H1 (cell line): ENCODE data around the gene LYL1. TPM values are rescaled to one million over a fixed set of nuclear protein-coding genes. Genes with fewer than 3 reads are reported as not detected.

Experiments
- CTCF ChIA-PET: fragments of 300-600 bp; sonication (Branson Sonifier 250); formaldehyde crosslinking; loops from one replicate; lab custom pipeline; 2021; ENCODE audit not compliant: partially characterized antibody; lab: Charles Lee
- POLR2A ChIA-PET: fragments of 300-600 bp; sonication (Branson Sonifier 250); formaldehyde crosslinking; loops from one replicate; lab custom pipeline; 2021; ENCODE audit warnings: inconsistent platforms; ENCODE audit not compliant: partially characterized antibody; lab: Charles Lee
- DNase-seq, 2 experiments: peaks; one replicate each; pipeline versions ENCODE4 v3.0.0 to v3.0.0-alpha.2; 2010 to 2022; ENCODE audit warnings: low spot score in 2 of 2, low read depth in 1 of 2, mixed read lengths in 1 of 2
- FAIRE-seq: peaks from 2 replicates; lab custom pipeline; 2011; peaks lifted over from hg19 to GRCh38; lab: Jason Lieb, UNC
- H2AFZ ChIP-seq: 2 replicates; pipeline ENCODE4 v1.8.1; 2012; ENCODE audit warnings: low read length, inconsistent platforms
- H2AK5ac ChIP-seq: 2 replicates; pipeline ENCODE4 v1.6.1; 2013; ENCODE audit warnings: low read depth, low read length
- H2BK120ac ChIP-seq: replicated peaks from 2 replicates; pipeline ENCODE3; 2013; ENCODE audit warnings: low read depth, low read length, inconsistent platforms
- H2BK12ac ChIP-seq: 2 replicates; pipeline ENCODE4 v1.6.1; 2013; ENCODE audit warnings: low read depth, low read length
- H2BK15ac ChIP-seq: 2 replicates; pipeline ENCODE4 v1.6.1; 2013; ENCODE audit warnings: low read length
- H2BK20ac ChIP-seq: 2 replicates; pipeline ENCODE4 v1.6.1; 2013; ENCODE audit warnings: low read length
- H2BK5ac ChIP-seq: 2 replicates; pipeline ENCODE4 v1.6.1; 2013; ENCODE audit warnings: low read depth, low read length
- H3K14ac ChIP-seq: 2 replicates; pipeline ENCODE4 v1.6.1; 2013; ENCODE audit warnings: inconsistent platforms; ENCODE audit not compliant: insufficient read length
- H3K18ac ChIP-seq: 2 replicates; pipeline ENCODE4 v1.6.1; 2013; ENCODE audit warnings: low read length; ENCODE audit errors: extremely low read depth
- H3K23ac ChIP-seq: 2 replicates; pipeline ENCODE4 v1.6.1; 2013; ENCODE audit warnings: inconsistent platforms; ENCODE audit not compliant: insufficient read length
- H3K23me2 ChIP-seq: 2 replicates; pipeline ENCODE4 v1.6.1; 2013; ENCODE audit warnings: low read depth, low read length
- H3K27ac ChIP-seq: 2 replicates; pipeline ENCODE4 v1.6.1; 2011; ENCODE audit warnings: low read depth, low read length, inconsistent platforms
- H3K27me3 ChIP-seq, 4 experiments: replicated peaks in 1 of 4; 1 replicate in 1 of 4; 2 replicates in 3 of 4; pipeline versions ENCODE4 v1.6.1 to v1.8.1; 2011 to 2013; ENCODE audit warnings: low read length in 3 of 4, mild to moderate bottlenecking in 3 of 4, inconsistent platforms in 2 of 4, mixed read lengths in 2 of 4, moderate library complexity in 1 of 4; ENCODE audit not compliant: control insufficient read depth in 3 of 4, insufficient read depth in 3 of 4; ENCODE audit errors: extremely low read depth in 1 of 4
- H3K36me3 ChIP-seq, 4 experiments: 2 replicates each; pipeline versions ENCODE4 v1.6.1 to v1.8.1; 2011 to 2013; ENCODE audit warnings: mild to moderate bottlenecking in 4 of 4, low read length in 3 of 4, moderate library complexity in 2 of 4, control low read depth in 1 of 4, inconsistent platforms in 1 of 4; ENCODE audit not compliant: insufficient read depth in 4 of 4, control insufficient read depth in 2 of 4
- H3K4ac ChIP-seq: replicated peaks from 2 replicates; pipeline ENCODE3; 2013; ENCODE audit warnings: low read length, low read depth, mixed read lengths, inconsistent platforms; ENCODE audit not compliant: insufficient read length
- H3K4me1 ChIP-seq, 4 experiments: replicated peaks in 1 of 4; 1 replicate in 1 of 4; 2 replicates in 3 of 4; pipeline versions ENCODE4 v1.6.1 to v1.8.1; 2011 to 2013; ENCODE audit warnings: low read length in 3 of 4, inconsistent platforms in 2 of 4, mixed read lengths in 1 of 4; ENCODE audit not compliant: insufficient read depth in 4 of 4, control insufficient read depth in 3 of 4
- H3K4me2 ChIP-seq, 2 experiments: 2 replicates each; pipeline versions ENCODE4 v1.6.1 to v1.8.1; 2011 to 2013; ENCODE audit warnings: low read depth in 2 of 2, low read length in 2 of 2, control low read depth in 1 of 2, inconsistent platforms in 1 of 2, mild to moderate bottlenecking in 1 of 2; ENCODE audit not compliant: insufficient read depth in 1 of 2
- H3K4me3 ChIP-seq, 4 experiments: fragments of 200-600, 300-600 bp in 1 of 4; sonication (generic), shearing (Covaris generic), sonication (Bioruptor Twin) in 1 of 4; 2 replicates each; pipeline versions ENCODE4 v1.5.1 to v1.8.1; 2011 to 2016; ENCODE audit warnings: low read length in 4 of 4, low read depth in 3 of 4, control low read depth in 2 of 4, inconsistent platforms in 2 of 4, mild to moderate bottlenecking in 2 of 4, mixed read lengths in 1 of 4, moderate library complexity in 1 of 4; ENCODE audit not compliant: insufficient read depth in 2 of 4; ENCODE audit errors: extremely low read depth in 1 of 4
- H3K56ac ChIP-seq: replicated peaks from 2 replicates; pipeline ENCODE3; 2013; ENCODE audit warnings: low read depth, mild to moderate bottlenecking, mixed read lengths, low read length, inconsistent platforms; ENCODE audit not compliant: insufficient read length
- H3K79me1 ChIP-seq: 2 replicates; pipeline ENCODE4 v1.6.1; 2013; ENCODE audit warnings: low read depth, low read length, control low read depth
- H3K79me2 ChIP-seq, 2 experiments: 2 replicates each; pipeline versions ENCODE4 v1.6.1 to v1.8.1; 2012 to 2013; ENCODE audit warnings: low read length in 2 of 2, mild to moderate bottlenecking in 2 of 2, inconsistent platforms in 1 of 2; ENCODE audit not compliant: insufficient read depth in 2 of 2, control insufficient read depth in 1 of 2
- H3K9ac ChIP-seq, 4 experiments: replicated peaks in 1 of 4; 1 replicate in 1 of 4; 2 replicates in 3 of 4; pipeline versions ENCODE4 v1.6.1 to v1.8.1; 2011 to 2013; ENCODE audit warnings: low read depth in 3 of 4, low read length in 3 of 4, control low read depth in 2 of 4, mild to moderate bottlenecking in 2 of 4, moderate library complexity in 2 of 4, inconsistent platforms in 1 of 4; ENCODE audit errors: extremely low read depth in 1 of 4
- H3K9me3 ChIP-seq, 2 experiments: 2 replicates each; pipeline versions ENCODE4 v1.6.1 to v1.8.1; 2012 to 2013; ENCODE audit warnings: mild to moderate bottlenecking in 2 of 2, moderate library complexity in 2 of 2, control low read depth in 1 of 2, inconsistent platforms in 1 of 2, low read depth in 1 of 2, low read length in 1 of 2, mixed read lengths in 1 of 2; ENCODE audit not compliant: insufficient read depth in 2 of 2
- H4K20me1 ChIP-seq, 2 experiments: replicated peaks in 1 of 2; 2 replicates each; pipeline versions ENCODE3 to v1.8.1; 2011 to 2013; ENCODE audit warnings: inconsistent platforms in 2 of 2, low read length in 2 of 2, mild to moderate bottlenecking in 1 of 2; ENCODE audit not compliant: insufficient read depth in 2 of 2, control insufficient read depth in 1 of 2
- H4K5ac ChIP-seq: 2 replicates; pipeline ENCODE4 v1.6.1; 2013; ENCODE audit warnings: low read length, low read depth, mixed read lengths, inconsistent platforms; ENCODE audit not compliant: insufficient read length
- H4K8ac ChIP-seq: 2 replicates; pipeline ENCODE4 v1.8.0; 2013; ENCODE audit warnings: mild to moderate bottlenecking, moderate library complexity, low read length, inconsistent platforms; ENCODE audit not compliant: insufficient read depth; ENCODE audit errors: extremely low read depth
- H4K91ac ChIP-seq: replicated peaks from 2 replicates; pipeline ENCODE3; 2013; ENCODE audit warnings: low read length, mixed read lengths, inconsistent platforms; ENCODE audit not compliant: insufficient read length
- BACH1 ChIP-seq: IDR thresholded peaks from 2 replicates; pipeline ENCODE4 v1.6.1; 2012; ENCODE audit warnings: low read length, improper control_type of control experiment
- BRCA1 ChIP-seq: IDR thresholded peaks from 2 replicates; pipeline ENCODE4 v1.6.1; 2012; ENCODE audit warnings: low read depth, low read length, improper control_type of control experiment
- E2F6 ChIP-seq: IDR thresholded peaks from 2 replicates; pipeline ENCODE4 v1.6.1; 2012; ENCODE audit warnings: inconsistent platforms
- GTF2F1 ChIP-seq: IDR thresholded peaks from 2 replicates; pipeline ENCODE4 v1.6.1; 2012; ENCODE audit warnings: low read depth, low read length, improper control_type of control experiment, borderline replicate concordance
- HDAC6 ChIP-seq: IDR thresholded peaks from one replicate; pipeline ENCODE4 v1.7.1; 2012; ENCODE audit warnings: low read depth, mild to moderate bottlenecking, inconsistent platforms, low read length, moderate library complexity
- JUND ChIP-seq: IDR thresholded peaks from 2 replicates; pipeline ENCODE4 v1.6.1; 2011; ENCODE audit warnings: mild to moderate bottlenecking, improper control_type of control experiment, low read length
- KDM1A ChIP-seq: fragments of 200-600, 300-600 bp; sonication (generic); IDR thresholded peaks from 2 replicates; pipeline ENCODE4 v1.7.1; 2016; ENCODE audit warnings: mild to moderate bottlenecking, low read length, borderline replicate concordance
- RBBP5 ChIP-seq: IDR thresholded peaks from 2 replicates; pipeline ENCODE4 v1.7.1; 2012; ENCODE audit warnings: low read depth, mild to moderate bottlenecking, inconsistent platforms, low read length, moderate library complexity, borderline replicate concordance
- SIN3A ChIP-seq, 2 experiments: IDR thresholded peaks in 1 of 2; conservative IDR thresholded peaks in 1 of 2; 2 replicates each; pipeline ENCODE4 v1.6.1; 2011 to 2012; ENCODE audit warnings: low read length in 2 of 2, improper control_type of control experiment in 1 of 2, low read depth in 1 of 2, mild to moderate bottlenecking in 1 of 2
- SIX5 ChIP-seq: IDR thresholded peaks from 2 replicates; pipeline ENCODE4 v1.6.1; 2011; ENCODE audit warnings: mild to moderate bottlenecking, low read depth, low read length
- TCF12 ChIP-seq: IDR thresholded peaks from 2 replicates; pipeline ENCODE4 v1.6.1; 2011; ENCODE audit warnings: low read depth, mild to moderate bottlenecking, low read length
- WGBS, 2 experiments: shearing (Covaris generic) in 1 of 2; methylation state at CpG; one replicate each; pipeline versions ENCODE4 v1.1.6 to v1.1.7; 2013 to 2015; ENCODE audit warnings: low lambda C conversion rate in 2 of 2, mixed read lengths in 2 of 2, inconsistent platforms in 1 of 2, low coverage in 1 of 2, missing lambda C conversion rate in 1 of 2; ENCODE audit not compliant: insufficient replicate concordance in 2 of 2, insufficient coverage in 1 of 2, insufficient read length in 1 of 2; ENCODE audit errors: extremely low coverage in 1 of 2, missing lambda C conversion rate in 1 of 2; 5-methylcytosine and 5-hydroxymethylcytosine counted together
- polyA plus RNA-seq, 7 experiments: library from polyadenylated mRNA; depleted of rRNA in 3 of 7; stranded (reverse) in 5 of 7; unstranded in 2 of 7; fragments of >200 nt in 5 of 7; fragments of 200-250 nt in 2 of 7; gene quantifications; 1 replicate in 5 of 7; 2 replicates in 1 of 7; 4 replicates in 1 of 7; pipeline versions ENCODE4 v1.2.1 to v1.2.3, GENCODE V29; 2011 to 2013; ENCODE audit warnings: missing spikeins in 2 of 7, mixed read lengths in 2 of 7
- total RNA-seq: library from RNA; stranded (reverse); fragmentation: NEBNext Ultra II Directional; extraction: Animal tissue kit (Norgen Biotek cat#: 25700); gene quantifications from 2 replicates; pipeline ENCODE4 v1.2.1, GENCODE V29; 2021

LYL1 gene
- total and polyA plus RNA-seq, 2 of the 8 experiments (the other 6 are each of a cell fraction or from before 2014, with no cell fraction given), result 0.58 to 0.76 TPM

- Histone ChIP-seq H3K56ac (no peak overlapping the region), H2BK120ac (no peak overlapping the region), H2BK5ac (no peak overlapping the region; the same call in 1 of the 2 replicates), H2BK12ac (no peak overlapping the region), H3K9me3 (no peaks in the 10 kb centered on the region), H3K18ac (peak overlapping the region; percentile 68), H3K14ac (no peak overlapping the region), H3K4me1 (peaks cover 0 to 22% (median 17%) of the 10 kb centered on the region in 4 experiments; a peak in 5 of 7 replicates), H4K20me1 (peaks cover 2 to 6% of the 10 kb centered on the region in 2 experiments), H2BK20ac (no peak overlapping the region), H4K5ac (no peak overlapping the region), H3K79me2 (no peaks in the 10 kb centered on the region), H4K91ac (peak overlapping the region; percentile 41), H2BK15ac (no peak overlapping the region), H3K36me3 (no peaks in the 10 kb centered on the region), H2AFZ (no peak overlapping the region; the same call in 1 of the 2 replicates), H3K4me2 (peak overlapping the region; percentile 79 to 85), H3K79me1 (no peaks in the 10 kb centered on the region), H3K9ac (no peak overlapping the region), H4K8ac (no peak overlapping the region), H3K23ac (no peak overlapping the region), H3K23me2 (peaks cover 3% of the 10 kb centered on the region; the same call in 1 of the 2 replicates), H2AK5ac (no peak overlapping the region), H3K27me3 (peaks cover 21 to 84% (median 59%) of the 10 kb centered on the region in 4 experiments), H3K4me3 (peak overlapping the region; percentile 39 to 58 (median 46); a peak in 6 of 8 replicates), H3K27ac (no peak overlapping the region), H3K4ac (no peak overlapping the region)
- CTCF ChIA-PET, result interaction anchor here (1.0 to 48.8 kb wide), 23 partner anchors 9 to 954 kb away, joined by 3 to 1145 read pairs (median 18); partner anchors contain the start of gene DAND5
- WGBS, 2 experiments, result 12% methylated on average over 11 of the region's 16 CpGs; no CpG with 5 or more reads in 1 of the 2 experiments
- POLR2A ChIA-PET, result interaction anchor here (0.8 to 3.8 kb wide), 20 partner anchors 10 to 161 kb away, joined by 3 to 15 read pairs (median 5); partner anchors contain the start of gene FARSA
- DNase-seq (peak in 1 of 2 experiments; percentile 86), FAIRE-seq (no peak)
- no peak for TF ChIP-seq JUND
- no peak for TF ChIP-seq TCF12
- no peak for TF ChIP-seq HDAC6
- TF ChIP-seq SIX5, result no peak
- TF ChIP-seq SIN3A (conservative IDR thresholded peaks at IDR 0.05 in 1 of 2, IDR thresholded peaks at IDR 0.05 in 1 of 2; ENCODE audit: low read depth in 1 of 2, low read length in 2 of 2), result no peak
- TF ChIP-seq E2F6, result no peak
- TF ChIP-seq KDM1A, result no peak
- no peak for TF ChIP-seq GTF2F1
- TF ChIP-seq RBBP5, result no peak
- no peak for TF ChIP-seq BRCA1
- TF ChIP-seq BACH1, result no peak
These were observed 7.8 kb downstream of the LYL1 start for GRCh38 chr19:13094771-13095392.
